ENCODE measurements around the gene RET.

DNA sequence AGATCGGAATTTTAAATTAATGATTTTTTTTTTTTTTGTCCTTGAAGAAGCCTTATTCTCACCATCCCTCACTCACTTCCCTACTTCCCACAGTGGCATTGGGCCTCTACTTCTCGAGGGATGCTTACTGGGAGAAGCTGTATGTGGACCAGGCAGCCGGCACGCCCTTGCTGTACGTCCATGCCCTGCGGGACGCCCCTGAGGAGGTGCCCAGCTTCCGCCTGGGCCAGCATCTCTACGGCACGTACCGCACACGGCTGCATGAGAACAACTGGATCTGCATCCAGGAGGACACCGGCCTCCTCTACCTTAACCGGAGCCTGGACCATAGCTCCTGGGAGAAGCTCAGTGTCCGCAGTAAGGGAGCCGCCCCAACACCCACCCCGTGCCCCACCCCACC lies 23.5 kb downstream of the RET start:
- TF ChIP-seq, protein P1, sequence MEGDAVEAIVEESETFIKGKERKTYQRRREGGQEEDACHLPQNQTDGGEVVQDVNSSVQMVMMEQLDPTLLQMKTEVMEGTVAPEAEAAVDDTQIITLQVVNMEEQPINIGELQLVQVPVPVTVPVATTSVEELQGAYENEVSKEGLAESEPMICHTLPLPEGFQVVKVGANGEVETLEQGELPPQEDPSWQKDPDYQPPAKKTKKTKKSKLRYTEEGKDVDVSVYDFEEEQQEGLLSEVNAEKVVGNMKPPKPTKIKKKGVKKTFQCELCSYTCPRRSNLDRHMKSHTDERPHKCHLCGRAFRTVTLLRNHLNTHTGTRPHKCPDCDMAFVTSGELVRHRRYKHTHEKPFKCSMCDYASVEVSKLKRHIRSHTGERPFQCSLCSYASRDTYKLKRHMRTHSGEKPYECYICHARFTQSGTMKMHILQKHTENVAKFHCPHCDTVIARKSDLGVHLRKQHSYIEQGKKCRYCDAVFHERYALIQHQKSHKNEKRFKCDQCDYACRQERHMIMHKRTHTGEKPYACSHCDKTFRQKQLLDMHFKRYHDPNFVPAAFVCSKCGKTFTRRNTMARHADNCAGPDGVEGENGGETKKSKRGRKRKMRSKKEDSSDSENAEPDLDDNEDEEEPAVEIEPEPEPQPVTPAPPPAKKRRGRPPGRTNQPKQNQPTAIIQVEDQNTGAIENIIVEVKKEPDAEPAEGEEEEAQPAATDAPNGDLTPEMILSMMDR (IDR thresholded peaks at IDR 0.05; ENCODE audit: control extremely low read depth in 1 of 3, insufficient read depth in 1 of 3, low read depth in 1 of 3, low read length in 3 of 3): no peak
- TF ChIP-seq, protein P2, sequence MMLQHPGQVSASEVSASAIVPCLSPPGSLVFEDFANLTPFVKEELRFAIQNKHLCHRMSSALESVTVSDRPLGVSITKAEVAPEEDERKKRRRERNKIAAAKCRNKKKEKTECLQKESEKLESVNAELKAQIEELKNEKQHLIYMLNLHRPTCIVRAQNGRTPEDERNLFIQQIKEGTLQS (IDR thresholded peaks at IDR 0.05; ENCODE audit: insufficient read depth, low read depth, low read length): no peak
- TF ChIP-seq POU5F1 (IDR thresholded peaks at IDR 0.05; ENCODE audit: low read depth, low read length) (no peak), CREB1 (IDR thresholded peaks at IDR 0.05) (no peak), EZH2 (IDR thresholded peaks at IDR 0.05; ENCODE audit: low read depth, low read length, severe bottlenecking) (no peak), SRF (IDR thresholded peaks at IDR 0.05; ENCODE audit: low read depth, low read length) (no peak), TAF1 (IDR thresholded peaks at IDR 0.05; ENCODE audit: low read depth, low read length) (no peak), TCF12 (IDR thresholded peaks at IDR 0.05; ENCODE audit: low read depth, low read length) (no peak), POLR2AphosphoS5 (IDR thresholded peaks at IDR 0.05; ENCODE audit: low read depth, low read length) (no peak)
- TF ChIP-seq, protein P3, sequence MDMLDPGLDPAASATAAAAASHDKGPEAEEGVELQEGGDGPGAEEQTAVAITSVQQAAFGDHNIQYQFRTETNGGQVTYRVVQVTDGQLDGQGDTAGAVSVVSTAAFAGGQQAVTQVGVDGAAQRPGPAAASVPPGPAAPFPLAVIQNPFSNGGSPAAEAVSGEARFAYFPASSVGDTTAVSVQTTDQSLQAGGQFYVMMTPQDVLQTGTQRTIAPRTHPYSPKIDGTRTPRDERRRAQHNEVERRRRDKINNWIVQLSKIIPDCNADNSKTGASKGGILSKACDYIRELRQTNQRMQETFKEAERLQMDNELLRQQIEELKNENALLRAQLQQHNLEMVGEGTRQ (IDR thresholded peaks at IDR 0.05; ENCODE audit: low read length): no peak

Data from H1 (cell line).